A549 (cell line): ENCODE measurements around the gene C19orf67. TPM values are rescaled to one million over a fixed set of nuclear protein-coding genes. Genes with fewer than 3 reads are reported as not detected.
A peak's percentile ranks its signal among the peaks of the same experiment; 100 is the strongest.

Experiments used
- ATAC-seq, 2 experiments: fragments of 200-7000 bp in 1 of 2; fragments of >200 bp in 1 of 2; cut with Nextera tagmentation in 1 of 2; cut with Tn5 transposase in 1 of 2; 3 replicates each; pipeline versions ENCODE4 v1.8.0 to v1.9.1; 2018 to 2020; ENCODE audit warnings: mild to moderate bottlenecking in 1 of 2, moderate library complexity in 1 of 2
- CTCF ChIA-PET: fragments of 300-600 bp; sonication (Branson Sonifier 250); formaldehyde crosslinking; extraction: SDS; loops from one replicate; lab custom pipeline; 2021; ENCODE audit warnings: antibody characterized with exemption, inconsistent platforms; lab: Yijun Ruan, JAX
- POLR2A ChIA-PET: fragments of 350-600 bp; formaldehyde crosslinking; extraction: SDS; loops from one replicate; lab custom pipeline; 2021; ENCODE audit warnings: antibody characterized with exemption, inconsistent platforms; lab: Yijun Ruan, JAX
- DNase-seq, 2 experiments: peaks; one replicate each; pipeline versions ENCODE4 v3.0.0 to v3.0.0-alpha.2; 2011 to 2016; ENCODE audit warnings: low read depth in 1 of 2, low spot score in 1 of 2
- FAIRE-seq: peaks from 2 replicates; lab custom pipeline; 2011; peaks lifted over from hg19 to GRCh38; lab: Jason Lieb, UNC
- H3K27ac ChIP-seq, 2 experiments: fragments of >200 bp; sonication (Bioruptor Twin); formaldehyde crosslinking; 3 replicates each; pipeline ENCODE4 v1.5.1; 2016 to 2017
- H3K4me1 ChIP-seq: fragments of >200 bp; sonication (Bioruptor Twin); formaldehyde crosslinking; 3 replicates; pipeline ENCODE4 v1.6.1; 2016
- H3K4me2 ChIP-seq: fragments of >200 bp; sonication (Bioruptor Twin); formaldehyde crosslinking; 3 replicates; pipeline ENCODE4 v1.6.1; 2016
- H3K4me3 ChIP-seq: fragments of >200 bp; sonication (Bioruptor Twin); formaldehyde crosslinking; 3 replicates; pipeline ENCODE4 v1.5.1; 2016
- H3K9me3 ChIP-seq: fragments of >200 bp; sonication (Bioruptor Twin); formaldehyde crosslinking; 3 replicates; pipeline ENCODE4 v1.6.1; 2016
- ATOH8 ChIP-seq: fragments of 250-450 bp; sonication (Bioruptor Pico); IDR thresholded peaks from 2 replicates; pipeline ENCODE4 v1.5.0; 2020; ENCODE audit warnings: low read depth, mild to moderate bottlenecking, moderate library complexity
- BHLHE40 ChIP-seq: IDR thresholded peaks from 2 replicates; pipeline ENCODE4 v1.6.1; 2012; ENCODE audit warnings: low read depth, low read length, inconsistent platforms
- CBX2 ChIP-seq: fragments of 200-600 bp; sonication (generic); IDR thresholded peaks from 2 replicates; pipeline ENCODE4 v1.6.1; 2016; ENCODE audit warnings: low read depth, mild to moderate bottlenecking, borderline replicate concordance
- CEBPB ChIP-seq, 2 experiments: fragments of >200 bp in 1 of 2; sonication (Bioruptor Twin) in 1 of 2; formaldehyde crosslinking in 1 of 2; IDR thresholded peaks; 2 replicates each; pipeline ENCODE4 v1.6.1; 2012 to 2016
- EHF ChIP-seq: fragments of 250-450 bp; sonication (Bioruptor Pico); IDR thresholded peaks from 2 replicates; pipeline ENCODE4 v1.5.0; 2020; ENCODE audit warnings: mild to moderate bottlenecking
- EHMT2 ChIP-seq: fragments of 200-600 bp; sonication (generic); IDR thresholded peaks from 2 replicates; pipeline ENCODE4 v1.6.1; 2016; ENCODE audit warnings: antibody characterized with exemption, low read depth, mild to moderate bottlenecking, moderate library complexity
- ELK1 ChIP-seq: fragments of 150-350 bp; IDR thresholded peaks from 2 replicates; pipeline ENCODE4 v1.6.1; 2014; ENCODE audit warnings: low read depth, mild to moderate bottlenecking, low read length
- FOSL2 ChIP-seq, 2 experiments: fragments of 450-650 bp in 1 of 2; fragments of >200 bp in 1 of 2; sonication (Bioruptor Twin) in 1 of 2; formaldehyde crosslinking; IDR thresholded peaks; 2 replicates each; pipeline versions ENCODE4 v1.5.0 to v1.6.1; 2016 to 2020; ENCODE audit warnings: mild to moderate bottlenecking in 1 of 2, moderate library complexity in 1 of 2
- GATA3 ChIP-seq: IDR thresholded peaks from 2 replicates; pipeline ENCODE4 v1.6.1; 2012; ENCODE audit warnings: borderline replicate concordance
- HDAC2 ChIP-seq: fragments of 200-600 bp; sonication (generic); IDR thresholded peaks from 2 replicates; pipeline ENCODE4 v1.6.1; 2016
- HES2 ChIP-seq: fragments of >200 bp; sonication (Bioruptor Twin); formaldehyde crosslinking; IDR thresholded peaks from 2 replicates; pipeline ENCODE4 v1.6.1; 2016
- HEYL ChIP-seq: fragments of 250-450 bp; sonication (Bioruptor Pico); IDR thresholded peaks from 2 replicates; pipeline ENCODE4 v1.8.0; 2021; ENCODE audit warnings: mild to moderate bottlenecking, moderate library complexity
- JUN ChIP-seq, 2 experiments: fragments of >200 bp; sonication (Bioruptor Twin); formaldehyde crosslinking; IDR thresholded peaks; 2 replicates in 1 of 2; 3 replicates in 1 of 2; pipeline ENCODE4 v1.6.1; 2016 to 2017
- JUNB ChIP-seq: fragments of >200 bp; sonication (Bioruptor Twin); formaldehyde crosslinking; IDR thresholded peaks from 2 replicates; pipeline ENCODE4 v1.6.1; 2016
- KDM5A ChIP-seq: fragments of 200-600 bp; sonication (generic); IDR thresholded peaks from 2 replicates; pipeline ENCODE4 v1.6.1; 2016; ENCODE audit warnings: antibody characterized with exemption, mild to moderate bottlenecking
- MAFK ChIP-seq: fragments of 450-650 bp; IDR thresholded peaks from 2 replicates; pipeline ENCODE4 v1.6.1; 2014; ENCODE audit not compliant: partially characterized antibody
- MAX ChIP-seq: IDR thresholded peaks from 2 replicates; pipeline ENCODE4 v1.6.1; 2012
- MAZ ChIP-seq: fragments of 150-350 bp; IDR thresholded peaks from 2 replicates; pipeline ENCODE4 v1.6.1; 2014; ENCODE audit warnings: antibody characterized with exemption, low read depth, low read length, borderline replicate concordance
- NPAS2 ChIP-seq: fragments of 250-450 bp; sonication (Bioruptor Pico); IDR thresholded peaks from 2 replicates; pipeline ENCODE4 v1.8.0; 2022; ENCODE audit warnings: mild to moderate bottlenecking, moderate library complexity, borderline replicate concordance
- PHF8 ChIP-seq: fragments of 200-600 bp; sonication (generic); IDR thresholded peaks from 2 replicates; pipeline ENCODE4 v1.6.1; 2016; ENCODE audit warnings: low read depth, mild to moderate bottlenecking, antibody characterized with exemption, moderate library complexity, borderline replicate concordance
- POLR2A ChIP-seq: IDR thresholded peaks from 2 replicates; pipeline ENCODE4 v1.6.1; 2012; ENCODE audit warnings: mild to moderate bottlenecking, low read length
- RARB ChIP-seq: fragments of 250-450 bp; sonication (Bioruptor Pico); IDR thresholded peaks from 2 replicates; pipeline ENCODE4 v1.8.0; 2021; ENCODE audit warnings: mild to moderate bottlenecking, moderate library complexity
- RNF2 ChIP-seq: fragments of 200-600 bp; sonication (generic); IDR thresholded peaks from 2 replicates; pipeline ENCODE4 v1.6.1; 2016; ENCODE audit warnings: low read depth, mild to moderate bottlenecking, antibody characterized with exemption, moderate library complexity, borderline replicate concordance
- TP53 ChIP-seq: fragments of 250-450 bp; sonication (Bioruptor Pico); IDR thresholded peaks from 2 replicates; pipeline ENCODE4 v1.5.0; 2021; ENCODE audit warnings: mild to moderate bottlenecking, moderate library complexity
- ZNF302 ChIP-seq: fragments of 250-450 bp; sonication (Bioruptor Pico); IDR thresholded peaks from 2 replicates; pipeline ENCODE4 v1.9.0; 2021; ENCODE audit warnings: inconsistent platforms, mild to moderate bottlenecking, moderate library complexity
- WGBS: methylation state at CpG from one replicate; pipeline ENCODE4 v1.1.6; 2017; ENCODE audit errors: missing lambda C conversion rate; 5-methylcytosine and 5-hydroxymethylcytosine counted together
- polyA plus RNA-seq, 4 experiments: library from polyadenylated mRNA; depleted of rRNA in 3 of 4; stranded (reverse); fragments of >200 nt; fragmentation: RNase III in 1 of 4; extraction: RNeasy Plus Mini Kit Qiagen cat#74134 plus additional on column Dnase treatment in 1 of 4; gene quantifications; 2 replicates in 3 of 4; 3 replicates in 1 of 4; pipeline ENCODE4 v1.2.3, GENCODE V29; 2011 to 2017

Gene C19orf67
- polyA plus RNA-seq, 2 of the 4 experiments (the other 2 are of a cell fraction): not detected

GRCh38 chr19:14088634-14089411 lies 3.2 kb upstream of the C19orf67 start:
- 90% methylated on average over 21 of the region's 30 CpGs for WGBS
- no peak for TF ChIP-seq HES2
- no peak for TF ChIP-seq ZNF302 (CRISPR knock-in tag)
- TF ChIP-seq KDM5A: no peak
- no peak for TF ChIP-seq NPAS2
- TF ChIP-seq BHLHE40: no peak
- TF ChIP-seq EHMT2: no peak
- TF ChIP-seq RARB (CRISPR knock-in tag): no peak
- no peak for TF ChIP-seq CBX2
- no peak for TF ChIP-seq MAFK
- no peak for TF ChIP-seq HDAC2
- DNase-seq (no peak), ATAC-seq (no peak), FAIRE-seq (no peak)
- Histone ChIP-seq H3K9me3 (peaks cover 11% of the 10 kb centered on the region), H3K27ac (peak overlapping the region in 1 of 2 experiments; percentile 99; a peak in 4 of 6 replicates), H3K4me1 (0 out of 3 replicates have a peak, but pooled peaks cover 4% of the 10 kb centered on the region), H3K4me3 (peak overlapping the region; percentile 87), H3K4me2 (peak overlapping the region; percentile 76)
- ChIA-PET CTCF (interaction anchor here (0.6 to 1.7 kb wide), 7 partner anchors 15 to 114 kb away, joined by 3 to 6 read pairs (median 3); partner anchors contain the start of genes ASF1B and MISP3), POLR2A (no interaction called here)

GRCh38 chr19:14086098-14086497 lies 515 bp upstream of the C19orf67 start:
- Histone ChIP-seq H3K4me1 (0 out of 3 replicates have a peak, but pooled peaks cover 3% of the 10 kb centered on the region), H3K4me3 (no peak overlapping the region)
- no peak for FAIRE-seq

More at GRCh38 chr19:14086098-14086497, 515 bp upstream of the C19orf67 start:
- WGBS: 89% methylated on average over 5 of the region's 5 CpGs
- H3K4me2 ChIP-seq: no peak overlapping the region
- POLR2A ChIA-PET: no interaction called here
- ATAC-seq (no peak), DNase-seq (no peak)
- TF ChIP-seq GATA3 (no peak), ZNF302 (CRISPR knock-in tag) (no peak), MAX (no peak), EHMT2 (no peak), PHF8 (no peak), HES2 (no peak), CEBPB (IDR thresholded peaks at IDR 0.05) (no peak), JUN (IDR thresholded peaks at IDR 0.05) (no peak), RNF2 (no peak), ELK1 (no peak), FOSL2 (IDR thresholded peaks at IDR 0.05) (no peak), FOSL2 (CRISPR knock-in tag; IDR thresholded peaks at IDR 0.05) (no peak), TP53 (CRISPR knock-in tag) (no peak), HEYL (no peak), JUNB (no peak), POLR2A (no peak), ATOH8 (CRISPR knock-in tag) (no peak), EHF (CRISPR knock-in tag) (no peak), MAZ (no peak)
- CTCF ChIA-PET: interaction anchor here (2.8 to 6.0 kb wide), 2 partner anchors 11 to 14 kb away, joined by 9 to 38 read pairs; partner anchors contain the start of gene MISP3
- H3K9me3 ChIP-seq: no peaks in the 10 kb centered on the region
- H3K27ac ChIP-seq: no peak overlapping the region
